ENCODE data around the gene CCDC87. TPM values are rescaled to one million over a fixed set of nuclear protein-coding genes. Genes with fewer than 3 reads are reported as not detected.

Gene CCDC87
- total and polyA plus RNA-seq, 2 of the 8 experiments (the other 6 are each of a cell fraction or from before 2014, with no cell fraction given), result 0.32 to 0.99 TPM

DNA sequence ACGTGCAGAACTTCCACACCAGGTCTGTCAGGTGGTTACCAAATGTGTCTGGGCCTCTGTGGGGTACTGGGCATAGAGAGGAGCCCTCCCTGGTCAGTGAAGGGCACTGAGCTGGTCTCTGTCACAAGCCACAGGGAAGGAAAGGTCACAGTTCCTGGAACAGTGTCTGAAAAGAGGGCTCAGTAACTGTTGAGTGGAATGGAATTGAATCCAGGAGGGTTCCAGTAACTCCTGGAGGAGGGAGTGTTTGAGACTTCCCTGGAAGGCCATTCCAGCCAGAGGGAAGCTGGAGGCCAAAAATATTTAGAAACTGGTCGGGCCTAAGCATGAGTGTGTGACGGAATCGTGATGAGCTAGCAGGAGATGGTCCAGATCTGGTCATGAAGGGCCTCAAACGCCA is 38.3 kb downstream of the CCDC87 start:
- H2BK15ac ChIP-seq (ENCODE audit: low read length), result no peak overlapping the region
- no peak overlapping the region for H2AK5ac ChIP-seq (ENCODE audit: low read depth, low read length)
- H4K5ac ChIP-seq (ENCODE audit: insufficient read length, low read depth, low read length), result no peak overlapping the region
- no peak overlapping the region for H4K8ac ChIP-seq (ENCODE audit: extremely low read depth, insufficient read depth, low read length)
- H3K36me3 ChIP-seq (ENCODE audit: control insufficient read depth in 2 of 4, insufficient read depth in 4 of 4, low read length in 3 of 4), result peaks cover 14 to 32% (median 22%) of the 10 kb centered on the region in 4 experiments; a peak in 6 of 8 replicates
- FAIRE-seq (no peak), DNase-seq (ENCODE audit: low read depth in 1 of 2, low spot score in 2 of 2) (no peak)
- ChIA-PET CTCF (ENCODE audit: partially characterized antibody) (no interaction called here), POLR2A (ENCODE audit: partially characterized antibody) (interaction anchor here (1.2 to 3.6 kb wide), 5 partner anchors 8 to 63 kb away, joined by 4 to 15 read pairs (median 6); partner anchors contain the start of genes ACTN3 and ZDHHC24)
- H3K18ac ChIP-seq (ENCODE audit: extremely low read depth, low read length), result no peak overlapping the region
- H3K4me2 ChIP-seq (ENCODE audit: insufficient read depth in 1 of 2, low read depth in 2 of 2, low read length in 2 of 2), result no peak overlapping the region
- peaks cover 0 to 5% of the 10 kb centered on the region in 2 experiments for H4K20me1 ChIP-seq (replicated peaks in 1 of 2; ENCODE audit: control insufficient read depth in 1 of 2, insufficient read depth in 2 of 2, low read length in 2 of 2)
- no peaks in the 10 kb centered on the region for H3K79me1 ChIP-seq (ENCODE audit: low read depth, low read length)
- no peak overlapping the region for H2BK5ac ChIP-seq (ENCODE audit: low read depth, low read length)
- no peak overlapping the region for H3K56ac ChIP-seq (replicated peaks; ENCODE audit: insufficient read length, low read depth, low read length)
- H4K91ac ChIP-seq (replicated peaks; ENCODE audit: insufficient read length, low read length), result no peak overlapping the region
- H2AFZ ChIP-seq (ENCODE audit: low read length), result no peak overlapping the region
- H3K79me2 ChIP-seq (ENCODE audit: control insufficient read depth in 1 of 2, insufficient read depth in 2 of 2, low read length in 2 of 2), result no peaks in the 10 kb centered on the region
- no peak overlapping the region for H3K27ac ChIP-seq (ENCODE audit: low read depth, low read length)
- H3K9ac ChIP-seq (replicated peaks in 1 of 4; ENCODE audit: extremely low read depth in 1 of 4, low read depth in 3 of 4, low read length in 3 of 4), result no peak overlapping the region
- H3K9me3 ChIP-seq (ENCODE audit: insufficient read depth in 2 of 2, low read depth in 1 of 2, low read length in 1 of 2), result no peaks in the 10 kb centered on the region
- H3K14ac ChIP-seq (ENCODE audit: insufficient read length), result no peak overlapping the region
- no peak overlapping the region for H2BK20ac ChIP-seq (ENCODE audit: low read length)
- no peak overlapping the region for H3K4me3 ChIP-seq (ENCODE audit: extremely low read depth in 1 of 4, insufficient read depth in 2 of 4, low read depth in 3 of 4, low read length in 4 of 4)
- H3K4ac ChIP-seq (replicated peaks; ENCODE audit: insufficient read length, low read depth, low read length), result no peak overlapping the region
- H3K23ac ChIP-seq (ENCODE audit: insufficient read length), result no peak overlapping the region
- H2BK120ac ChIP-seq (replicated peaks; ENCODE audit: low read depth, low read length), result no peak overlapping the region
- WGBS, 2 experiments (ENCODE audit: extremely low coverage in 1 of 2, insufficient coverage in 1 of 2, insufficient read length in 1 of 2, insufficient replicate concordance in 2 of 2, low coverage in 1 of 2, low lambda C conversion rate in 2 of 2, missing lambda C conversion rate in 1 of 2), result 97% methylated on average over 5 of the region's 5 CpGs; no CpG with 5 or more reads in 1 of the 2 experiments
- no peaks in the 10 kb centered on the region for H3K27me3 ChIP-seq (replicated peaks in 1 of 4; ENCODE audit: control insufficient read depth in 3 of 4, extremely low read depth in 1 of 4, insufficient read depth in 3 of 4, low read length in 3 of 4)
- H3K23me2 ChIP-seq (ENCODE audit: low read depth, low read length), result no peaks in the 10 kb centered on the region
- H2BK12ac ChIP-seq (ENCODE audit: low read depth, low read length), result no peak overlapping the region
- H3K4me1 ChIP-seq (replicated peaks in 1 of 4; ENCODE audit: control insufficient read depth in 3 of 4, insufficient read depth in 4 of 4, low read length in 3 of 4), result peaks cover 0 to 2% (median 0%) of the 10 kb centered on the region in 4 experiments; a peak in 1 of 7 replicates
- TF ChIP-seq GTF2F1 (IDR thresholded peaks at IDR 0.05; ENCODE audit: borderline replicate concordance, low read depth, low read length) (no peak), CEBPB (IDR thresholded peaks at IDR 0.05; ENCODE audit: low read depth, low read length) (no peak), POLR2A (IDR thresholded peaks at IDR 0.05; ENCODE audit: control extremely low read depth in 1 of 2, low read depth in 2 of 2, low read length in 2 of 2) (no peak), BRCA1 (IDR thresholded peaks at IDR 0.05; ENCODE audit: low read depth, low read length) (no peak), NANOG (IDR thresholded peaks at IDR 0.05; ENCODE audit: insufficient read depth, low read depth, low read length, poor library complexity, severe bottlenecking) (no peak), SRF (IDR thresholded peaks at IDR 0.05; ENCODE audit: low read depth, low read length) (no peak), POU5F1 (IDR thresholded peaks at IDR 0.05; ENCODE audit: low read depth, low read length) (no peak), CBX5 (IDR thresholded peaks at IDR 0.05; ENCODE audit: low read depth, low read length) (no peak), HDAC2 (IDR thresholded peaks at IDR 0.05; ENCODE audit: borderline replicate concordance in 1 of 2, low read depth in 2 of 2, low read length in 2 of 2) (no peak), BCL11A (IDR thresholded peaks at IDR 0.05; ENCODE audit: low read depth in 2 of 2, low read length in 2 of 2) (no peak), CBX8 (IDR thresholded peaks at IDR 0.05; ENCODE audit: borderline replicate concordance, low read depth, low read length) (no peak), NRF1 (IDR thresholded peaks at IDR 0.05; ENCODE audit: low read depth, low read length) (no peak)
- TF ChIP-seq, protein P1, sequence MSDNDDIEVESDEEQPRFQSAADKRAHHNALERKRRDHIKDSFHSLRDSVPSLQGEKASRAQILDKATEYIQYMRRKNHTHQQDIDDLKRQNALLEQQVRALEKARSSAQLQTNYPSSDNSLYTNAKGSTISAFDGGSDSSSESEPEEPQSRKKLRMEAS (IDR thresholded peaks at IDR 0.05), result no peak
- TF ChIP-seq, protein P2, sequence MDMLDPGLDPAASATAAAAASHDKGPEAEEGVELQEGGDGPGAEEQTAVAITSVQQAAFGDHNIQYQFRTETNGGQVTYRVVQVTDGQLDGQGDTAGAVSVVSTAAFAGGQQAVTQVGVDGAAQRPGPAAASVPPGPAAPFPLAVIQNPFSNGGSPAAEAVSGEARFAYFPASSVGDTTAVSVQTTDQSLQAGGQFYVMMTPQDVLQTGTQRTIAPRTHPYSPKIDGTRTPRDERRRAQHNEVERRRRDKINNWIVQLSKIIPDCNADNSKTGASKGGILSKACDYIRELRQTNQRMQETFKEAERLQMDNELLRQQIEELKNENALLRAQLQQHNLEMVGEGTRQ (IDR thresholded peaks at IDR 0.05; ENCODE audit: low read length), result no peak
